Hepatocyte (in vitro differentiated cells): ENCODE data around the gene STK17B. TPM values are rescaled to one million over a fixed set of nuclear protein-coding genes. Genes with fewer than 3 reads are reported as not detected.

Source experiments
- DNase-seq: peaks from one replicate; pipeline ENCODE4 v3.0.0-alpha.2; 2016; ENCODE audit warnings: low spot score
- H2AFZ ChIP-seq: fragments of 200-600 bp; sonication (generic); 2 replicates; pipeline ENCODE4 v1.6.0; 2016; ENCODE audit warnings: antibody characterized with exemption, mild to moderate bottlenecking
- H3K27ac ChIP-seq: fragments of 200-600 bp; sonication (generic); 2 replicates; pipeline ENCODE4 v1.5.1; 2016; ENCODE audit warnings: mild to moderate bottlenecking
- H3K27me3 ChIP-seq: fragments of 200-600 bp; sonication (generic); 2 replicates; pipeline ENCODE4 v1.6.1; 2016
- H3K36me3 ChIP-seq: fragments of 200-600 bp; sonication (generic); replicated peaks from 2 replicates; pipeline ENCODE4 v1.5.1; 2016; ENCODE audit warnings: low read depth; ENCODE audit not compliant: insufficient read depth
- H3K4me1 ChIP-seq: fragments of 200-600 bp; sonication (generic); 2 replicates; pipeline ENCODE4 v1.5.1; 2016; ENCODE audit warnings: mild to moderate bottlenecking, moderate library complexity; ENCODE audit not compliant: insufficient read depth
- H3K4me2 ChIP-seq: fragments of 200-600 bp; sonication (generic); 2 replicates; pipeline ENCODE4 v1.6.0; 2016
- H3K4me3 ChIP-seq: fragments of 200-600 bp; sonication (generic); 2 replicates; pipeline ENCODE4 v1.5.1; 2016; ENCODE audit warnings: mild to moderate bottlenecking
- H3K79me2 ChIP-seq: fragments of 200-600 bp; sonication (generic); 2 replicates; pipeline ENCODE4 v1.6.0; 2017; ENCODE audit warnings: mild to moderate bottlenecking
- H3K9me2 ChIP-seq: fragments of 200-600 bp; sonication (generic); replicated peaks from 2 replicates; pipeline ENCODE4 v1.6.0; 2017; ENCODE audit warnings: mild to moderate bottlenecking; ENCODE audit not compliant: insufficient read depth
- H3K9me3 ChIP-seq: fragments of 200-600 bp; sonication (generic); 2 replicates; pipeline ENCODE4 v1.5.1; 2016; ENCODE audit warnings: low read depth, mild to moderate bottlenecking
- H4K20me1 ChIP-seq: fragments of 200-600 bp; sonication (generic); 2 replicates; pipeline ENCODE4 v1.6.0; 2016; ENCODE audit warnings: mild to moderate bottlenecking; ENCODE audit not compliant: insufficient read depth, poor library complexity, severe bottlenecking
- CTCF ChIP-seq: fragments of 200-600 bp; sonication (generic); IDR thresholded peaks from 2 replicates; pipeline ENCODE4 v1.5.1; 2016; ENCODE audit warnings: antibody characterized with exemption, mild to moderate bottlenecking; ENCODE audit not compliant: poor library complexity
- EZH2 ChIP-seq: fragments of 200-600 bp; sonication (generic); IDR thresholded peaks from 2 replicates; pipeline ENCODE4 v1.6.1; 2016; ENCODE audit warnings: antibody characterized with exemption, mild to moderate bottlenecking, borderline replicate concordance
- EZH2phosphoT487 ChIP-seq: fragments of 200-600 bp; sonication (generic); IDR thresholded peaks from one replicate; pipeline ENCODE4 v1.6.1; 2018; ENCODE audit warnings: antibody characterized with exemption, mild to moderate bottlenecking, low read depth, moderate library complexity; ENCODE audit not compliant: unreplicated experiment, severe bottlenecking
- WGBS: methylation state at CpG from one replicate; pipeline ENCODE4 v1.1.6; 2016; ENCODE audit warnings: low lambda C conversion rate; ENCODE audit errors: missing lambda C conversion rate; 5-methylcytosine and 5-hydroxymethylcytosine counted together
- polyA plus RNA-seq: library from polyadenylated mRNA; unstranded; fragments of >200 nt; fragmentation: Nextera tagmentation; extraction: Ambion mirVana; gene quantifications from 2 replicates; pipeline ENCODE4 v1.2.1, GENCODE V29; 2016
- total RNA-seq: library from RNA; depleted of rRNA; stranded (reverse); fragments of >200 nt; gene quantifications from 2 replicates; pipeline ENCODE4 v1.2.3, GENCODE V29; 2014

STK17B gene
- total and polyA plus RNA-seq, 2 experiments from 2014 or later: 6.4 to 45.5 TPM

- H3K4me2 ChIP-seq: no peak overlapping the region
- H2AFZ ChIP-seq: no peak overlapping the region
- H3K36me3 ChIP-seq: no peaks in the 10 kb centered on the region
- H3K79me2 ChIP-seq: no peaks in the 10 kb centered on the region
- no peaks in the 10 kb centered on the region for H4K20me1 ChIP-seq
- H3K9me3 ChIP-seq: no peaks in the 10 kb centered on the region
- no peaks in the 10 kb centered on the region for H3K27me3 ChIP-seq
- H3K4me3 ChIP-seq: no peak overlapping the region
- TF ChIP-seq EZH2phosphoT487: no peak
- TF ChIP-seq EZH2: no peak
- no peak for TF ChIP-seq CTCF
- no peaks in the 10 kb centered on the region for H3K9me2 ChIP-seq
- DNase-seq: no peak
- 86% methylated on average over 5 of the region's 5 CpGs for WGBS
- no peak overlapping the region for H3K27ac ChIP-seq
- H3K4me1 ChIP-seq: peaks cover 4% of the 10 kb centered on the region
Observed at GRCh38 chr2:196183528-196184231, 12.3 kb upstream of the STK17B start.

- H3K9me2 ChIP-seq: no peaks in the 10 kb centered on the region
- DNase-seq: no peak
- no peak overlapping the region for H3K4me3 ChIP-seq
- no peak overlapping the region for H2AFZ ChIP-seq
- H3K4me2 ChIP-seq: no peak overlapping the region
- H3K4me1 ChIP-seq: peaks cover 4% of the 10 kb centered on the region
- TF ChIP-seq EZH2 (no peak), CTCF (no peak), EZH2phosphoT487 (no peak)
- 94% methylated on average over 3 of the region's 3 CpGs for WGBS
- H3K27ac ChIP-seq: no peak overlapping the region
- H3K27me3 ChIP-seq: no peaks in the 10 kb centered on the region
- H4K20me1 ChIP-seq: no peaks in the 10 kb centered on the region
- no peaks in the 10 kb centered on the region for H3K79me2 ChIP-seq
- H3K9me3 ChIP-seq: no peaks in the 10 kb centered on the region
- H3K36me3 ChIP-seq: no peaks in the 10 kb centered on the region
Observed at GRCh38 chr2:196183172-196183473, 11.7 kb upstream of the STK17B start.

GRCh38 chr2:196182439-196183171 lies 11.2 kb upstream of the STK17B start:
- Histone ChIP-seq H3K4me1 (peaks cover 4% of the 10 kb centered on the region), H2AFZ (no peak overlapping the region), H3K27ac (peak overlapping the region; percentile 40), H3K4me2 (no peak overlapping the region), H4K20me1 (no peaks in the 10 kb centered on the region), H3K4me3 (no peak overlapping the region), H3K79me2 (no peaks in the 10 kb centered on the region), H3K27me3 (no peaks in the 10 kb centered on the region), H3K36me3 (no peaks in the 10 kb centered on the region), H3K9me3 (no peaks in the 10 kb centered on the region), H3K9me2 (no peaks in the 10 kb centered on the region)
- WGBS: 77% methylated on average over 4 of the region's 4 CpGs
- DNase-seq: no peak
- TF ChIP-seq EZH2phosphoT487 (no peak), CTCF (no peak), EZH2 (no peak)
